HepG2 (cell line): ENCODE results near the gene ULK4. TPM values are rescaled to one million over a fixed set of nuclear protein-coding genes. Genes with fewer than 3 reads are reported as not detected.
A peak's percentile ranks its signal among the peaks of the same experiment; 100 is the strongest.

Experiments
- CBX1 ChIP-seq: IDR thresholded peaks from one replicate; pipeline ENCODE4 v1.6.1; 2016; ENCODE audit warnings: antibody characterized with exemption, low read depth
- ISL2 ChIP-seq: sonication (generic); formaldehyde crosslinking; IDR thresholded peaks from 2 replicates; pipeline ENCODE4 v1.5.0; 2020; ENCODE audit warnings: missing genetic modification reagents
- LBX2 ChIP-seq: sonication (generic); formaldehyde crosslinking; IDR thresholded peaks from 2 replicates; pipeline ENCODE4 v1.5.0; 2020; ENCODE audit warnings: missing genetic modification reagents, mild to moderate bottlenecking, borderline replicate concordance
- NONO ChIP-seq, 2 experiments: fragments of 450-650 bp in 1 of 2; sonication (generic) in 1 of 2; formaldehyde crosslinking in 1 of 2; IDR thresholded peaks in 1 of 2; conservative IDR thresholded peaks in 1 of 2; 2 replicates each; pipeline versions ENCODE4 v1.6.1 to v1.8.0; 2017 to 2022; ENCODE audit warnings: mild to moderate bottlenecking in 1 of 2, missing genetic modification reagents in 1 of 2, moderate library complexity in 1 of 2
- SMC3 ChIP-seq: IDR thresholded peaks from 2 replicates; pipeline ENCODE4 v1.6.1; 2011; ENCODE audit warnings: low read length, improper control_type of control experiment
- SRSF1 ChIP-seq: fragments of 200-400 bp; formaldehyde crosslinking; optimal IDR thresholded peaks from 2 replicates; pipeline ENCODE3; 2017; ENCODE audit warnings: mild to moderate bottlenecking, low read depth, low read length, moderate library complexity
- TGIF2 ChIP-seq: IDR thresholded peaks from 2 replicates; pipeline ENCODE4 v1.6.1; 2016; ENCODE audit warnings: control low read depth, missing compliant biosample characterization
- THRA ChIP-seq: sonication (generic); formaldehyde crosslinking; IDR thresholded peaks from 2 replicates; pipeline ENCODE4 v1.4.0; 2020; ENCODE audit warnings: missing genetic modification reagents, borderline replicate concordance
- TOE1 ChIP-seq: sonication (generic); formaldehyde crosslinking; IDR thresholded peaks from 2 replicates; pipeline ENCODE4 v1.4.0; 2020; ENCODE audit warnings: mild to moderate bottlenecking, missing genetic modification reagents
- WIZ ChIP-seq: sonication (generic); formaldehyde crosslinking; IDR thresholded peaks from 2 replicates; pipeline ENCODE4 v1.5.1; 2020; ENCODE audit warnings: mild to moderate bottlenecking, missing genetic modification reagents
- ZNF580 ChIP-seq: IDR thresholded peaks from 2 replicates; pipeline ENCODE4 v1.6.1; 2016; ENCODE audit warnings: low read depth, borderline replicate concordance
- ZNF7 ChIP-seq: IDR thresholded peaks from 2 replicates; pipeline ENCODE4 v1.6.1; 2016; ENCODE audit warnings: missing biosample characterization, missing genetic modification reagents
- ZNF710 ChIP-seq: sonication (generic); formaldehyde crosslinking; IDR thresholded peaks from 2 replicates; pipeline ENCODE4 v1.5.0; 2020; ENCODE audit warnings: mild to moderate bottlenecking, missing genetic modification reagents, borderline replicate concordance
- polyA plus RNA-seq, 8 experiments: library from polyadenylated mRNA; depleted of rRNA in 3 of 8; stranded (reverse) in 7 of 8; unstranded in 1 of 8; fragments of >200 nt; fragmentation: Illumina TruSeq in 4 of 8; extraction: Trizol in 4 of 8; gene quantifications; 2 replicates each; pipeline versions ENCODE4 v1.2.1 to v1.2.3, GENCODE V29; 2011 to 2016; ENCODE audit warnings: low read depth in 4 of 8, missing spikeins in 1 of 8, mixed read lengths in 1 of 8; ENCODE audit not compliant: insufficient read depth in 1 of 8
- total RNA-seq, 5 experiments: library from RNA; depleted of rRNA; stranded (reverse); fragments of >200 nt; fragmentation: Illumina TruSeq; extraction: Trizol; gene quantifications; 2 replicates each; pipeline ENCODE4 v1.2.3, GENCODE V29; 2016; ENCODE audit warnings: low read depth in 1 of 5

The ULK4 gene
- total and polyA plus RNA-seq, 2 of the 13 experiments (the other 11 are each of a cell fraction or from before 2014, with no cell fraction given): 6.7 to 11.8 TPM

- TF ChIP-seq ZNF710 (peak; percentile 38; the same call in 1 of the 2 replicates), SRSF1 (peak; percentile 73), ISL2 (peak; percentile 74), ZNF580 (CRISPR knock-in tag) (peak; percentile 77; the same call in 1 of the 2 replicates), CBX1 (peak; percentile 78), THRA (CRISPR knock-in tag) (peak; percentile 29; the same call in 1 of the 2 replicates), SMC3 (no peak), LBX2 (no peak), TOE1 (no peak; the same call in 1 of the 2 replicates), WIZ (CRISPR knock-in tag) (no peak), NONO (IDR thresholded peaks at IDR 0.05) (no peak), NONO (CRISPR knock-in tag; conservative IDR thresholded peaks at IDR 0.05) (0 out of 2 replicates have a peak, but pooled peaks have one; percentile 60), ZNF7 (CRISPR knock-in tag) (no peak), TGIF2 (peak; percentile 40)
Measured at GRCh38 chr3:41961751-41962679, at the start of gene ULK4 (continued).
